ENCODE data around the gene SOX13.

Gene SOX13

GRCh38 chr1:204170494-204171155 is 97.7 kb downstream of the SOX13 start:
- no peaks in the 10 kb centered on the region for H3K27me3 ChIP-seq (ENCODE audit: control insufficient read depth, insufficient read depth, low read length)
- H3K36me3 ChIP-seq (ENCODE audit: control insufficient read depth, insufficient read depth, low read length) = no peaks in the 10 kb centered on the region
- no peaks in the 10 kb centered on the region; the same call in 1 of the 2 replicates for H3K9me3 ChIP-seq (ENCODE audit: control insufficient read depth, insufficient read depth, low read length)
- H3K4me3 ChIP-seq (ENCODE audit: low read length) = no peak overlapping the region
- no peaks in the 10 kb centered on the region for H3K4me1 ChIP-seq (ENCODE audit: control insufficient read depth, insufficient read depth, low read length)
- WGBS (ENCODE audit: insufficient coverage, insufficient read length) = no CpG with 5 or more reads among the region's 3 CpGs
- H3K27ac ChIP-seq (ENCODE audit: low read length) = no peak overlapping the region
- no peak for DNase-seq (ENCODE audit: low read depth, low spot score)

DNA sequence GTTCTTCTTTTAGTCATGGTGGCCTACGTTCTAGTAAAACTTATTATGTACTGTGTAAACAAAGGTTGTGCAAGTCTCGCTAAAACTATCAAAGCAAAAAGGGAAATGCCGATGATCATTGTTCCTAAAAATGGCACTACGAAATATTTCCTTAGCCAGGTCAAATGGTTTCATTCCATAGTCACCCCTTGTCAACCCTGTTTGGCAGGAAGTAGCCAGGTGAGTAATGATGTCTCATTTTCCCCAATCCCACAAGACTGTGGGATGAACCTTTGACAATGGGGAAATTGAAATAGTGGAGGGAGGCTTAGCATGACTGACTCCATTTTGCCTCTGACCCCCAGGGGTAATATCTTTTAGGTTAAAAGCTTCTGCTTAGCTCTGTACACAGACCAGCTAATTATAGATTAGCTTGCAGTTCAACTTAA is 98.8 kb downstream of the SOX13 start:
- H3K36me3 ChIP-seq (ENCODE audit: control insufficient read depth, insufficient read depth, low read length) = no peaks in the 10 kb centered on the region
- H3K4me1 ChIP-seq (ENCODE audit: control insufficient read depth, insufficient read depth, low read length) = no peaks in the 10 kb centered on the region
- H3K27me3 ChIP-seq (ENCODE audit: control insufficient read depth, insufficient read depth, low read length) = no peaks in the 10 kb centered on the region
- no peaks in the 10 kb centered on the region; the same call in 1 of the 2 replicates for H3K9me3 ChIP-seq (ENCODE audit: control insufficient read depth, insufficient read depth, low read length)
- no peak for DNase-seq (ENCODE audit: low read depth, low spot score)
- no CpG with 5 or more reads among the region's 4 CpGs for WGBS (ENCODE audit: insufficient coverage, insufficient read length)
- H3K4me3 ChIP-seq (ENCODE audit: low read length) = no peak overlapping the region
- no peak overlapping the region for H3K27ac ChIP-seq (ENCODE audit: low read length)

DNA sequence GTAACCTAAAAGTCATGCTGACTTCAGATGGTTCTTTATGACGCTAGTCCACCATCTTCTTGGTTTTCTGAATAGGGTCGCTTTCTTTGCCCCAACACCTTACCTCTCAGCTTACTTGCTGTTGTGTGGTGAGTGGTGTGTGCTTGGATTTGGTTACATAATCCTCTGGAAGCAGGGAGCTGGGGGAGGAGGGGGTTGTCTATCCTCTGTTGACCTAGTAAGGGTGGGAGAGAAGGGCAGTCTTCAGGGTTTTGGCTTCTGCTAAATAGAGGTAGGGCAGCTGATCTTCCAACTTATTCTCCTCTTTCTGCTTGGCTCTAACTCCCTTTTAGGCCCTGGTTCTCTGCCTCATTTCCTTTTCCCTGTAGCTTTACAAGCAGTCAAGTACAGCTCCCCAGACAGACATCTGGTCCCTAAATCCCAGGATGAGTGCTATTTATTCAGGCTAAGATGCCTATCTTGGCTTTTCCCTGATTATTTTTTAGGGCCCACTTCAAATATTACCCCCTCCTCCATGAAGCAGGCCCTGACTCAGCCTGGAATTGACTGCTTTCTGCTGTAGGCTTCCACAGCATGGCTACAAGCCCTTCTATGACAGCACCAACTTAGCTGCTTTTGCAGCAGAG is 99.6 kb downstream of the SOX13 start:
- Histone ChIP-seq H3K36me3 (ENCODE audit: control insufficient read depth, insufficient read depth, low read length) (no peaks in the 10 kb centered on the region), H3K4me3 (ENCODE audit: low read length) (no peak overlapping the region), H3K4me1 (ENCODE audit: control insufficient read depth, insufficient read depth, low read length) (no peaks in the 10 kb centered on the region), H3K27ac (ENCODE audit: low read length) (no peak overlapping the region), H3K9me3 (ENCODE audit: control insufficient read depth, insufficient read depth, low read length) (no peaks in the 10 kb centered on the region; the same call in 1 of the 2 replicates), H3K27me3 (ENCODE audit: control insufficient read depth, insufficient read depth, low read length) (no peaks in the 10 kb centered on the region)
- WGBS (ENCODE audit: insufficient coverage, insufficient read length) = no CpG with 5 or more reads among the region's 2 CpGs
- DNase-seq (ENCODE audit: low read depth, low spot score) = no peak

GRCh38 chr1:204174958-204175357 is 102.0 kb downstream of the SOX13 start:
- H3K27me3 ChIP-seq (ENCODE audit: control insufficient read depth, insufficient read depth, low read length) = no peaks in the 10 kb centered on the region
- no peak overlapping the region for H3K27ac ChIP-seq (ENCODE audit: low read length)
- H3K4me1 ChIP-seq (ENCODE audit: control insufficient read depth, insufficient read depth, low read length) = no peaks in the 10 kb centered on the region
- H3K36me3 ChIP-seq (ENCODE audit: control insufficient read depth, insufficient read depth, low read length) = no peaks in the 10 kb centered on the region
- WGBS (ENCODE audit: insufficient coverage, insufficient read length) = 100% methylated on average over 1 of the region's 3 CpGs
- DNase-seq (ENCODE audit: low read depth, low spot score) = no peak
- no peaks in the 10 kb centered on the region; the same call in 1 of the 2 replicates for H3K9me3 ChIP-seq (ENCODE audit: control insufficient read depth, insufficient read depth, low read length)
- H3K4me3 ChIP-seq (ENCODE audit: low read length) = no peak overlapping the region

- no peaks in the 10 kb centered on the region for H3K36me3 ChIP-seq (ENCODE audit: control insufficient read depth, insufficient read depth, low read length)
- no peaks in the 10 kb centered on the region; the same call in 1 of the 2 replicates for H3K9me3 ChIP-seq (ENCODE audit: control insufficient read depth, insufficient read depth, low read length)
- H3K4me3 ChIP-seq (ENCODE audit: low read length) = no peak overlapping the region
- H3K4me1 ChIP-seq (ENCODE audit: control insufficient read depth, insufficient read depth, low read length) = no peaks in the 10 kb centered on the region
- no peak overlapping the region for H3K27ac ChIP-seq (ENCODE audit: low read length)
- no peaks in the 10 kb centered on the region for H3K27me3 ChIP-seq (ENCODE audit: control insufficient read depth, insufficient read depth, low read length)
- no CpG with 5 or more reads among the region's 5 CpGs for WGBS (ENCODE audit: insufficient coverage, insufficient read length)
- DNase-seq (ENCODE audit: low read depth, low spot score) = no peak
Observed at GRCh38 chr1:204176049-204176448, 103.1 kb downstream of the SOX13 start.

DNA sequence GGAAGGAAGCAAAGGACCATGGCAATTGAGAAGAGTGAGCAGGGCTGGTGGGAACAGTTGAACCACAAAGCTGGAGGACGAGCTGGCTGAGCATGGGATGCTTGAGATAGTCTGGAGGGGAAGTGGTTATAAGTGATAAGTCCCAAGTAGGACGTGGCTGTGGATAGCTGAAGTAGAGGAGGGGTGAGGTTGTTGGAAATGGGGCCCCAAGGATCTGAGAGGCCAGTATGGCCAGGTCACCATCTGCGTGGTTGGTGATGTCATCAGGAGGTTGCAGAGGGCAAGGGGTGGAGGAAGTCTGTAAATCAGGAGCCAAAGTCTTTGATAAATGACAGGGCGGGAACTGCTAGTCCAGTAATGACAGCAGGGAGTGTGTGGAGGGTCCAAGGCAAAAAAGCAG is 104.2 kb downstream of the SOX13 start:
- WGBS (ENCODE audit: insufficient coverage, insufficient read length) = no CpG with 5 or more reads among the region's 4 CpGs

More for the DNA sequence above, 104.2 kb downstream of the SOX13 start:
- H3K36me3 ChIP-seq (ENCODE audit: control insufficient read depth, insufficient read depth, low read length) = no peaks in the 10 kb centered on the region
- H3K27ac ChIP-seq (ENCODE audit: low read length) = no peak overlapping the region
- no peak for DNase-seq (ENCODE audit: low read depth, low spot score)
- H3K27me3 ChIP-seq (ENCODE audit: control insufficient read depth, insufficient read depth, low read length) = no peaks in the 10 kb centered on the region
- H3K4me1 ChIP-seq (ENCODE audit: control insufficient read depth, insufficient read depth, low read length) = no peaks in the 10 kb centered on the region
- no peak overlapping the region for H3K4me3 ChIP-seq (ENCODE audit: low read length)
- H3K9me3 ChIP-seq (ENCODE audit: control insufficient read depth, insufficient read depth, low read length) = no peaks in the 10 kb centered on the region

Measured in iPS DF 6.9 (cell line).